NT2/D1 (cell line): ENCODE data around the gene KCNH1.

Experiments
- SUZ12 ChIP-seq: IDR thresholded peaks from 2 replicates; pipeline ENCODE4 v1.6.1; 2011; ENCODE audit not compliant: insufficient read length, insufficient read depth; ENCODE audit errors: extremely low read depth
- YY1 ChIP-seq: IDR thresholded peaks from 2 replicates; pipeline ENCODE4 v1.6.1; 2011; ENCODE audit not compliant: insufficient read length, insufficient read depth
- ZNF274 ChIP-seq: IDR thresholded peaks from 2 replicates; pipeline ENCODE4 v1.6.1; 2011; ENCODE audit warnings: mild to moderate bottlenecking, low read depth, low read length

GRCh38 chr1:210773450-210773849 is 360.5 kb downstream of the KCNH1 start:
- TF ChIP-seq ZNF274 (no peak), SUZ12 (no peak), YY1 (no peak)
